K562 (cell line): ENCODE measurements around the gene SSR4.

ENCODE experiments used
- NR1H2 ChIP-seq: sonication (generic); formaldehyde crosslinking; IDR thresholded peaks from 2 replicates; pipeline ENCODE4 v1.4.0; 2020; ENCODE audit warnings: mild to moderate bottlenecking, missing genetic modification reagents
- PHF20 ChIP-seq: fragments of 450-650 bp; IDR thresholded peaks from 2 replicates; pipeline ENCODE4 v1.6.1; 2018; ENCODE audit not compliant: partially characterized antibody

GRCh38 chrX:153761863-153762262 lies 32.6 kb upstream of the SSR4 start:
- no peak for TF ChIP-seq PHF20
- TF ChIP-seq NR1H2 (CRISPR knock-in tag): no peak
